Neuronal stem cell (in vitro differentiated cells): ENCODE data around the gene YIPF1.
A peak's percentile ranks its signal among the peaks of the same experiment; 100 is the strongest.

Experiments used
- DNase-seq: peaks from one replicate; pipeline ENCODE4 v3.0.0-alpha.2; 2013; ENCODE audit warnings: low spot score
- H2AFZ ChIP-seq: one replicate; pipeline ENCODE4 v1.6.1; 2013; ENCODE audit warnings: mild to moderate bottlenecking, low read length, inconsistent platforms
- H2AK5ac ChIP-seq: 2 replicates; pipeline ENCODE4 v1.6.1; 2013; ENCODE audit warnings: low read depth, mild to moderate bottlenecking, inconsistent platforms, low read length, moderate library complexity, mixed read lengths
- H2BK120ac ChIP-seq: 2 replicates; pipeline ENCODE4 v1.6.1; 2013; ENCODE audit warnings: low read depth, mild to moderate bottlenecking, inconsistent platforms, low read length, moderate library complexity, mixed read lengths
- H2BK12ac ChIP-seq: one replicate; pipeline ENCODE4 v1.6.1; 2013; ENCODE audit warnings: low read length, inconsistent platforms
- H2BK15ac ChIP-seq: 2 replicates; pipeline ENCODE4 v1.6.1; 2013; ENCODE audit warnings: mild to moderate bottlenecking, low read length, inconsistent platforms, mixed read lengths
- H2BK5ac ChIP-seq: one replicate; pipeline ENCODE4 v1.6.1; 2013; ENCODE audit warnings: inconsistent platforms, mild to moderate bottlenecking, low read length, moderate library complexity
- H3K14ac ChIP-seq: one replicate; pipeline ENCODE4 v1.6.1; 2013; ENCODE audit warnings: low read length, inconsistent platforms
- H3K18ac ChIP-seq: 2 replicates; pipeline ENCODE4 v1.6.1; 2013; ENCODE audit warnings: low read length, inconsistent platforms
- H3K23ac ChIP-seq: 2 replicates; pipeline ENCODE4 v1.6.1; 2013; ENCODE audit warnings: low read depth, mild to moderate bottlenecking, mixed read lengths, low read length, inconsistent platforms; ENCODE audit not compliant: poor library complexity
- H3K27ac ChIP-seq: replicated peaks from 3 replicates; pipeline ENCODE4 v1.5.1; 2013; ENCODE audit warnings: low read length, inconsistent platforms
- H3K27me3 ChIP-seq, 3 experiments: 2 replicates each; pipeline ENCODE4 v1.6.1; 2013; ENCODE audit warnings: low read length in 3 of 3, mild to moderate bottlenecking in 2 of 3, inconsistent platforms in 1 of 3, low read depth in 1 of 3, mixed read lengths in 1 of 3, moderate library complexity in 1 of 3; ENCODE audit not compliant: control insufficient read depth in 3 of 3, insufficient read depth in 3 of 3
- H3K36me3 ChIP-seq, 2 donors: replicated peaks in 1 of 2; 2 replicates each; pipeline ENCODE4 v1.6.1; 2013; ENCODE audit warnings: low read length in 2 of 2; ENCODE audit not compliant: control insufficient read depth in 2 of 2, insufficient read depth in 2 of 2
- H3K4ac ChIP-seq: 2 replicates; pipeline ENCODE4 v1.6.1; 2013; ENCODE audit warnings: inconsistent platforms, mild to moderate bottlenecking, low read length, moderate library complexity
- H3K4me1 ChIP-seq, 2 donors: 1 replicate in 1 of 2; 2 replicates in 1 of 2; pipeline ENCODE4 v1.6.1; 2013; ENCODE audit warnings: low read length in 2 of 2, low read depth in 1 of 2; ENCODE audit not compliant: control insufficient read depth in 2 of 2, insufficient read depth in 1 of 2
- H3K4me2 ChIP-seq: one replicate; pipeline ENCODE4 v1.6.1; 2013; ENCODE audit warnings: mild to moderate bottlenecking, low read length, inconsistent platforms; ENCODE audit not compliant: insufficient read depth, poor library complexity, severe bottlenecking
- H3K4me3 ChIP-seq, 2 donors: 2 replicates each; pipeline ENCODE4 v1.5.1; 2013; ENCODE audit warnings: low read length in 2 of 2, mild to moderate bottlenecking in 2 of 2, inconsistent platforms in 1 of 2, moderate library complexity in 1 of 2
- H3K79me1 ChIP-seq: one replicate; pipeline ENCODE4 v1.6.1; 2013; ENCODE audit warnings: low read depth, mild to moderate bottlenecking, inconsistent platforms, low read length, moderate library complexity
- H3K9ac ChIP-seq: one replicate; pipeline ENCODE4 v1.6.1; 2013; ENCODE audit warnings: mild to moderate bottlenecking, low read depth, low read length, inconsistent platforms; ENCODE audit not compliant: poor library complexity
- H3K9me3 ChIP-seq, 2 donors: replicated peaks in 1 of 2; 2 replicates each; pipeline versions ENCODE3 to v1.6.1; 2013; ENCODE audit warnings: low read length in 2 of 2, mild to moderate bottlenecking in 2 of 2, inconsistent platforms in 1 of 2, low read depth in 1 of 2, mixed read lengths in 1 of 2, moderate library complexity in 1 of 2; ENCODE audit not compliant: control insufficient read depth in 2 of 2, insufficient read depth in 1 of 2
- H4K8ac ChIP-seq: one replicate; pipeline ENCODE4 v1.6.1; 2013; ENCODE audit warnings: low read depth, mild to moderate bottlenecking, inconsistent platforms, low read length, moderate library complexity
- H4K91ac ChIP-seq: one replicate; pipeline ENCODE4 v1.6.1; 2013; ENCODE audit warnings: low read length, low read depth, mild to moderate bottlenecking, inconsistent platforms; ENCODE audit not compliant: poor library complexity
- WGBS, 2 donors: extraction: QIAGEN DNeasy Blood & Tissue Kit; methylation state at CpG; one replicate each; pipeline ENCODE4 v1.1.7; 2013; ENCODE audit warnings: missing lambda C conversion rate in 2 of 2, mixed read lengths in 1 of 2; ENCODE audit not compliant: insufficient read length in 2 of 2, insufficient replicate concordance in 1 of 2; ENCODE audit errors: extremely low coverage in 2 of 2; 5-methylcytosine and 5-hydroxymethylcytosine counted together

YIPF1 gene

GRCh38 chr1:53862507-53862906 is 27.1 kb downstream of the YIPF1 start:
- Histone ChIP-seq H2BK5ac (no peak overlapping the region), H2BK120ac (no peak overlapping the region), H3K4ac (no peak overlapping the region), H4K91ac (no peak overlapping the region), H3K4me2 (no peak overlapping the region), H3K14ac (no peak overlapping the region), H2AFZ (no peak overlapping the region), H3K18ac (no peak overlapping the region), H2BK12ac (no peak overlapping the region), H3K23ac (no peak overlapping the region), H2AK5ac (no peak overlapping the region), H3K4me1 (peaks cover 0 to 2% of the 10 kb centered on the region in 2 donors), H3K9ac (no peak overlapping the region), H3K36me3 (peaks cover 5 to 35% of the 10 kb centered on the region in 2 donors), H2BK15ac (no peak overlapping the region), H3K79me1 (no peaks in the 10 kb centered on the region), H3K4me3 (no peak overlapping the region), H3K27me3 (no peaks in the 10 kb centered on the region), H4K8ac (no peak overlapping the region), H3K27ac (no peak overlapping the region), H3K9me3 (no peaks in the 10 kb centered on the region)
- no CpG with 5 or more reads among the region's 7 CpGs for WGBS, 2 donors
- DNase-seq, result no peak

DNA sequence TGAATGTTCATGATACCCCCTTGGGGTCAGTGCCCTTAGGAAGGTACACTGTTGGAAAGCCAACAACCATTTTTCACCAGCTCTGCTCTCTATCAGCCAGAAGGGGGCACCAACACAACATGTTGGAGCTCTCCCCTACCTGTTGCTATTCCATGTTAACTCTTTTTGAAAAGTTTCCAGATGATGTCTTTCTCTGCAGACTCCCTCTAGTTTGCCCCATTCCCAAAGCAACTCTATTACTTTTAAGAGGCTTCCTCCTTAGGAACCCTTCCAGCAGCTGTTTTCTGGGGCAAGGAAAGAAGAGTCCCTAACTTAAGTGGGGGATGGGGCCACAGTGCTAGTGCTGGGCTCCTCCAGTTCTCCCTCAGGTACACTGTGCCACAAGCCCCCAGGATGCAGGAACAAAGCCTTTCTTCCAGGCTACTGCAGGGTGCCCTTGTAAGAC is 28.6 kb downstream of the YIPF1 start:
- Histone ChIP-seq H2BK5ac (no peak overlapping the region), H3K27me3 (no peaks in the 10 kb centered on the region), H3K9me3 (no peaks in the 10 kb centered on the region), H3K36me3 (peaks cover 5 to 39% of the 10 kb centered on the region in 2 donors), H2AK5ac (no peak overlapping the region), H3K27ac (no peak overlapping the region), H3K4ac (no peak overlapping the region), H3K14ac (no peak overlapping the region), H2BK12ac (no peak overlapping the region), H2AFZ (no peak overlapping the region), H3K9ac (no peak overlapping the region), H3K4me1 (peaks cover 0 to 2% of the 10 kb centered on the region in 2 donors), H3K79me1 (no peaks in the 10 kb centered on the region), H2BK120ac (no peak overlapping the region), H2BK15ac (no peak overlapping the region), H3K4me3 (no peak overlapping the region), H3K4me2 (no peak overlapping the region), H3K18ac (no peak overlapping the region), H3K23ac (no peak overlapping the region), H4K8ac (no peak overlapping the region), H4K91ac (no peak overlapping the region)
- DNase-seq, result peak; percentile 54

DNA sequence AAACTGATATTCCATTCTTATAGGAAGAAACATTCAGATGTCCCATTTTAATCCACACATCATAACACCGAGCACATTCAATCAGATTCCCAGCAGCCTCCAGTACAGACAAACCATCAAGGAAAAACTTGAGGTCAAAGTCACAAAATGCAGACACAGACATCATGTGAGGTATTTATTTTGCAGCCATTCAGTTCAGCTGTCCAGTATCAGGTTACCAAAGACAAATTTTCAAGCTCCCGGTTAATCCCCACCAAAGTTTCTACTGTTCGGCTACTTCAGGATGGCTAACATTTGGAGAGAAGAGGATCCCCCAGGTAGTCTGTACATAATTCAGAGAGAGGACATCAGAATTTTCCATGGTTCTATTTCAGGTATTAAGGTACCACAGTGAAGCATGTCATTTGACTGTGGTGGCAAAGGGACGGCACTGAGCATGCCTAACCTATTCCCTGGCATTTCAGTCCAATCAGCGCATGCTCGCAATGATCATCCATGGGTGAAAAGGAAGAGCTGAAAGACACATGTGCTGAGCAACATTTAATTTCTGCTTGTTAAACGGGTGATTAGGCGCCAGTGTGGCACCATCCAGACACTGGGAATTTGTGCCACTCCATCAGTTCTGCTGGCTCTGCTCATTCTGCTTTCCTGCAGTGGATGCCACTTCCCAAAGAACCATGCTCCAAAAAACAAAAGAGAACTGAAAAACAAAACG is 37.9 kb downstream of the YIPF1 start:
- no peak overlapping the region for H2BK5ac ChIP-seq
- peak overlapping the region in 1 of 2 donors; percentile 30 for H3K4me3 ChIP-seq
- no peaks in the 10 kb centered on the region for H3K4me1 ChIP-seq
- H3K27me3 ChIP-seq, result no peaks in the 10 kb centered on the region
- peaks cover 0 to 3% of the 10 kb centered on the region in 2 donors for H3K9me3 ChIP-seq
- no peak overlapping the region for H2BK12ac ChIP-seq
- H2BK15ac ChIP-seq, result no peak overlapping the region
- no peak overlapping the region for H3K14ac ChIP-seq
- H2AK5ac ChIP-seq, result no peak overlapping the region
- no peak overlapping the region for H2AFZ ChIP-seq
- no peak overlapping the region for H4K8ac ChIP-seq
- H2BK120ac ChIP-seq, result no peak overlapping the region
- no peak overlapping the region for H3K4me2 ChIP-seq
- no peak overlapping the region for H3K23ac ChIP-seq
- no peak overlapping the region for H3K27ac ChIP-seq
- WGBS, 2 donors, result no CpG with 5 or more reads among the region's 9 CpGs
- no peaks in the 10 kb centered on the region for H3K79me1 ChIP-seq
- no peak overlapping the region for H3K4ac ChIP-seq
- H3K9ac ChIP-seq, result no peak overlapping the region
- no peak for DNase-seq
- no peak overlapping the region for H3K18ac ChIP-seq
- no peak overlapping the region for H4K91ac ChIP-seq
- peaks cover 8 to 58% of the 10 kb centered on the region in 2 donors for H3K36me3 ChIP-seq

GRCh38 chr1:53850082-53850673 is 39.4 kb downstream of the YIPF1 start:
- no CpG with 5 or more reads among the region's 7 CpGs for WGBS, 2 donors
- Histone ChIP-seq H3K27me3 (no peaks in the 10 kb centered on the region), H2AK5ac (no peak overlapping the region), H4K91ac (no peak overlapping the region), H2BK15ac (no peak overlapping the region), H3K36me3 (peaks cover 4 to 42% of the 10 kb centered on the region in 2 donors), H3K79me1 (no peaks in the 10 kb centered on the region), H2BK5ac (no peak overlapping the region), H4K8ac (no peak overlapping the region), H2AFZ (no peak overlapping the region), H3K4me3 (peak overlapping the region in 1 of 2 donors; percentile 30), H3K9ac (no peak overlapping the region), H3K18ac (no peak overlapping the region), H3K27ac (no peak overlapping the region), H3K4me2 (no peak overlapping the region), H3K23ac (no peak overlapping the region), H3K14ac (no peak overlapping the region), H3K4me1 (no peaks in the 10 kb centered on the region), H2BK12ac (no peak overlapping the region), H3K4ac (no peak overlapping the region), H2BK120ac (no peak overlapping the region), H3K9me3 (peaks cover 0 to 3% of the 10 kb centered on the region in 2 donors)
- no peak for DNase-seq
